Gastroesophageal sphincter (tissue), 4 donors: ENCODE measurements around the gene MRPS14. TPM values are rescaled to one million over a fixed set of nuclear protein-coding genes. Genes with fewer than 3 reads are reported as not detected.

ENCODE experiments used
- ATAC-seq: fragments of 150-250 bp; one replicate; pipeline ENCODE4 v1.9.1; 2016; ENCODE audit warnings: mild to moderate bottlenecking, moderate library complexity
- H3K27ac ChIP-seq, 4 donors: fragments of 200-600 bp; sonication (generic) in 3 of 4; 1 replicate in 3 of 4; 2 replicates in 1 of 4; pipeline ENCODE4 v1.5.1; 2016 to 2019
- H3K27me3 ChIP-seq: fragments of 200-600 bp; sonication (generic); one replicate; pipeline ENCODE4 v1.5.1; 2019
- H3K36me3 ChIP-seq, 2 donors: fragments of 200-600 bp; sonication (generic); one replicate each; pipeline ENCODE4 v1.5.1; 2019; ENCODE audit warnings: control low read depth in 1 of 2
- H3K4me1 ChIP-seq, 3 donors: fragments of 200-600 bp; sonication (generic); 1 replicate in 2 of 3; 2 replicates in 1 of 3; pipeline ENCODE4 v1.5.1; 2016 to 2019; ENCODE audit warnings: control low read depth in 2 of 3
- H3K4me3 ChIP-seq, 2 donors: fragments of 200-600 bp; sonication (generic); one replicate each; pipeline ENCODE4 v1.5.1; 2019; ENCODE audit warnings: mild to moderate bottlenecking in 1 of 2, moderate library complexity in 1 of 2
- H3K9me3 ChIP-seq, 3 donors: fragments of 200-600 bp; sonication (generic); one replicate each; pipeline ENCODE4 v1.5.1; 2017 to 2019; ENCODE audit warnings: control low read depth in 2 of 3
- CTCF ChIP-seq, 4 experiments: fragments of 200-600 bp in 2 of 4; fragments of 450-650 bp in 2 of 4; sonication (generic) in 1 of 4; IDR thresholded peaks; one replicate each; pipeline ENCODE4 v1.5.1; 2017 to 2019; ENCODE audit warnings: antibody characterized with exemption in 4 of 4, mild to moderate bottlenecking in 2 of 4, moderate library complexity in 2 of 4
- EP300 ChIP-seq: sonication (generic); formaldehyde crosslinking; IDR thresholded peaks from one replicate; pipeline ENCODE4 v1.6.1; 2017; ENCODE audit warnings: antibody characterized with exemption, mild to moderate bottlenecking
- POLR2A ChIP-seq, 2 donors: fragments of 450-650 bp; IDR thresholded peaks; one replicate each; pipeline ENCODE4 v1.6.1; 2017; ENCODE audit warnings: antibody characterized with exemption in 2 of 2, mild to moderate bottlenecking in 2 of 2, moderate library complexity in 1 of 2
- POLR2AphosphoS5 ChIP-seq: sonication (generic); formaldehyde crosslinking; IDR thresholded peaks from one replicate; pipeline ENCODE4 v1.6.1; 2017; ENCODE audit warnings: antibody characterized with exemption
- WGBS, 2 donors: methylation state at CpG; one replicate each; pipeline ENCODE4 v1.1.5; 2018; ENCODE audit warnings: low coverage in 1 of 2; 5-methylcytosine and 5-hydroxymethylcytosine counted together
- total RNA-seq, 4 donors: library from RNA; depleted of rRNA; stranded (reverse); fragments of >200 nt; gene quantifications; one replicate each; pipeline ENCODE4 v1.1.0, GENCODE V29; 2016

MRPS14 gene
- total RNA-seq, 4 donors from 2014 or later = 25.7 to 36.6 (median 28.2) TPM

- TF ChIP-seq CTCF (IDR thresholded peaks at IDR 0.05) (no peak), POLR2AphosphoS5 (no peak), POLR2A (IDR thresholded peaks at IDR 0.05) (no peak), EP300 (no peak)
- no peak overlapping the region for H3K4me3 ChIP-seq
- H3K4me1 ChIP-seq = peaks cover 3 to 31% (median 7%) of the 10 kb centered on the region in 3 donors
- ATAC-seq = no peak
- no peaks in the 10 kb centered on the region for H3K27me3 ChIP-seq
- peaks cover 0 to 20% of the 10 kb centered on the region in 2 donors for H3K36me3 ChIP-seq
- H3K9me3 ChIP-seq = no peaks in the 10 kb centered on the region
- H3K27ac ChIP-seq = no peak overlapping the region
These were observed 51.8 kb downstream of the MRPS14 start for GRCh38 chr1:174971466-174971865.

GRCh38 chr1:174969977-174970376, 53.2 kb downstream of the MRPS14 start:
- Histone ChIP-seq H3K9me3 (no peaks in the 10 kb centered on the region), H3K27ac (no peak overlapping the region), H3K4me3 (no peak overlapping the region), H3K27me3 (no peaks in the 10 kb centered on the region), H3K36me3 (peaks cover 0 to 19% of the 10 kb centered on the region in 2 donors), H3K4me1 (peaks cover 17 to 41% (median 19%) of the 10 kb centered on the region in 3 donors)
- no peak for ATAC-seq
- no peak for TF ChIP-seq POLR2AphosphoS5
- no peak for TF ChIP-seq CTCF (IDR thresholded peaks at IDR 0.05)
- TF ChIP-seq POLR2A (IDR thresholded peaks at IDR 0.05) = no peak
- TF ChIP-seq EP300 = no peak
- WGBS, 2 donors = 89% methylated on average over 1 of the region's 1 CpG; no CpG with 5 or more reads in 1 of the 2 donors

GRCh38 chr1:174968750-174969244, 54.4 kb downstream of the MRPS14 start:
- H3K27ac ChIP-seq = no peak overlapping the region
- TF ChIP-seq EP300 (no peak), POLR2A (IDR thresholded peaks at IDR 0.05) (no peak), POLR2AphosphoS5 (no peak), CTCF (IDR thresholded peaks at IDR 0.05) (no peak)
- H3K27me3 ChIP-seq = no peaks in the 10 kb centered on the region
- 66 to 82% methylated on average over 4 to 5 of the region's 5 CpGs for WGBS, 2 donors
- no peak overlapping the region for H3K4me3 ChIP-seq
- no peak for ATAC-seq
- H3K36me3 ChIP-seq = peaks cover 0 to 19% of the 10 kb centered on the region in 2 donors
- peaks cover 21 to 43% (median 21%) of the 10 kb centered on the region in 3 donors for H3K4me1 ChIP-seq
- no peaks in the 10 kb centered on the region for H3K9me3 ChIP-seq

GRCh38 chr1:174967845-174968705, 55.1 kb downstream of the MRPS14 start:
- WGBS, 2 donors = 58 to 67% methylated on average over 4 of the region's 4 CpGs
- peaks cover 0 to 19% of the 10 kb centered on the region in 2 donors for H3K36me3 ChIP-seq
- H3K27ac ChIP-seq = peak overlapping the region in 1 of 4 donors; percentile 73
- TF ChIP-seq EP300 (no peak), CTCF (IDR thresholded peaks at IDR 0.05) (no peak), POLR2AphosphoS5 (no peak), POLR2A (IDR thresholded peaks at IDR 0.05) (no peak)
- H3K27me3 ChIP-seq = no peaks in the 10 kb centered on the region
- ATAC-seq = no peak
- H3K4me1 ChIP-seq = peaks cover 21 to 51% (median 24%) of the 10 kb centered on the region in 3 donors
- H3K9me3 ChIP-seq = no peaks in the 10 kb centered on the region
- no peak overlapping the region for H3K4me3 ChIP-seq
